Stimulated activated CD8-positive, alpha-beta memory T cell treated with anti-CD3 and anti-CD28 coated beads, Interleukin-2, amount 100 ng/mL, for 1 hour (primary cell): ENCODE data around the gene SND1.
"Not testable (repeated sequence)": the region's sequence is repeated elsewhere in the genome, so short reads cannot be mapped to it uniquely, and the experiment has no call there.

Experiments
- DNase-seq, 2 donors: peaks; one replicate each; pipeline ENCODE4 v3.0.0-alpha.2; 2020; ENCODE audit warnings: low read depth in 2 of 2

Gene SND1

GRCh38 chr7:128097211-128097731 lies 445.3 kb downstream of the SND1 start:
- DNase-seq: no peak

DNA sequence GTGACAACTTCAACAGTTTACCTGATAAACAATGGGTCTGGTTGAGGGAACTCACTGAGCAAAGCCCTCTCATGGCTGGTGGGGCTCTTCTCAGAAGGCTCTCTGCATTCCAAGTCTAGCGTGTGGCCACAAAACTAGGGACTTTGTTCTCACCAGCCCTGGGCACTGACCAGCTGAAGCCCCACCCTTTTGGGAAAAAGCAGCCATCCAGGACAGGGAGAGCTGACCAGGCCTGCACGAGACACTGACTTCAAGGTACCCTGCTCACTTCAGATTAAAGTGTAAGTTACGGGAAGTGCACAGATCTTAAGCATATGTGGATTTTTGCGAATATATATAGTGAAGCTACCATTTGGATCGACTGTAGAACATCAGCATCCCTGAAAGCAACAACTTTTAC lies 446.6 kb downstream of the SND1 start:
- DNase-seq: no peak

DNA sequence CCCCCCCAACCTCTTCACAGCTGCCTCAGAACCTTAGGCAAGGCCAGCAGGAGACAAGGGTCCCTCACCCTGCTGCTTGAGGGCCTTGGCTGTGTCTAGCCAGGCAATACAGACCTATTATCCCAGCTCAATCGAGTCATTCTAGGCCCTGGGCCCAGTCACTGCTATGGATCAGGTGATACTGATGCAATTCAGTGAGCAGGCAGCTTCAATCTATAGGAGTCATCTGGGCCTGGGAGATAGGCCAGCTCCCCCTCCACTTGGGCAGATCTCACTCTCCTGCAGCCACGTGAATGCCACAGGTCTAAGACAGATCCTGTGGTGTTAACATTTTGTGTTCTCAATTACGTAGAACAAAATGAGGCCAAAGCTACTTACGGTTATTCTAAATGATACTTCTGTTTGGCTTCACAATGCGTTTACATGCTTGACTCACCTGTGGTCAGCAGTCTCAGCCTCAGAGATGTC lies 447.2 kb downstream of the SND1 start:
- no peak for DNase-seq

GRCh38 chr7:128100225-128100948 lies 448.4 kb downstream of the SND1 start:
- DNase-seq: no peak

DNA sequence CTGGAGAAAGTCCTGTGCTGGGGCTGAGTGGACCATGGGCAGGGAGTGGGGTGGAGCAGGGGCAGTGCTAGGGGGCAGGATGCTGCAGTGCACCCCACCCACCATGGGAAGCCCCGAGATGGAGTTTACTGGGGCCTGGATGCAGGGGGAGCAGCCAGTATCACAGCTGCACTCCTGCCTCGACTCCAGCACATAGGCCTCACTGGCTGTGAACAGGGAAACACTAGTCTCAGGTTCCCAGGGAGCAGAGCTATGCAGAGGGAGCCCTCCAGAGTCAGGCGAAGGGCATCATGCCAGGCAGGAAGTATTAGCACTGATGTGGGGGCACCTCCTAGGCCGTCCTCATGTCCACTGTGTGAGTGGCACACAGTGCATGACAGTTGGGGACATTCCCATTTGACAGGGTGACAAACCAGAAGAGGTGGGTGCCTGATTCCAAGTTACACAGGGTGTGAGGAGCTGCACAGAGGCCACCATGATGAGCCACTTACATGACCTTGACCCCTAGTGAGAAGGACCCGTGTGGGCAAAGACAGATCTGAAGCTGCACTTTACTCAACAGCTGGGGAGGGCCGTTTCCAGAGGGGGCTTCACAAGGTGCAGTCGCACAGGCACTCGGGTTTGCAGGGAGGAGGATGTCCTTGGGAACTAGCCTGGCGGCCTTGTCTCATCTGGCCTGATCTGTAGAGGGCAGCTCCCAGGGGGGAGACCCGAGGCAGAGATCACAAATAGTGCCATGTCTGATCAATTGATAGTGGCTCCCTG lies 449.1 kb downstream of the SND1 start:
- no peak for DNase-seq

DNA sequence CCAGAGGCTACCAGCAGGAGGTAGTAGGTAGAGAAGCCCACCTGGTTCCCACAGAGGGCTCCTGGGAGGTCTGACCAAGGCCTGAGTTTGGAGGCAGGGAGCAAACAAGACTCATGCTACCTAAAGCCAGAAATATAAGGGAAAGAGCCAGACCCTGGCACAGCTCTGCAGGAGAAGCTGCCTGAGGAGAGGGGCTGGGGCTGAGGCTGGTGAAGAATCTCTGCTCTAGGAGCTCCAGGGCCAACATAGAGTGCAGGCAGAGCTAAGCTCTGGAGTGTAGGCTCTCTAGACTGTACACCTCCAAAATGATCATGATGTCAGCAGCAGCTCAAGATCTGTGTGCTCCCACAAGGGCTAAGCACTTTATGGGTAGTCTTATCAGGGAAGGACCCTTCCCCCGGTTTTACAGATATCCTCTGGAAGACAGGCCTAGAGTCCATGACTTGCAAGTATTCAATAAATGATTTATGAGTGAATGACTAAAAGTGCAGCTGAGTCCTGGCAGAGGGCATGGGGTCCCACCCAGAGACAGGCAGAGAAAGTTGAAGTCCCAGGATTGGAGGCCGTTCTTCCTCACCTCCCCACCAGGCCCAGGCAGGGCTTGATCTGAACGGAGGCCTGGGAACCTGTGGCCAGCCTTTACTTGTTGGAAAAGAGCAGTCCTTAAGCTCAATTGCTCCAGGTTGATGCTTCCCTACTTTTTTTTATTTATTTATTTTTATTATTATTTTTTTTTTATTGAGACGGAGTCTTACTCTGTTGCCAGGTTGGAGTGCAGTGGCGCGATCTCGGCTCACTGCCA lies 450.7 kb downstream of the SND1 start:
- no peak for DNase-seq

- DNase-seq: no peak
Measured at GRCh38 chr7:128103498-128104107, 451.6 kb downstream of the SND1 start.

DNA sequence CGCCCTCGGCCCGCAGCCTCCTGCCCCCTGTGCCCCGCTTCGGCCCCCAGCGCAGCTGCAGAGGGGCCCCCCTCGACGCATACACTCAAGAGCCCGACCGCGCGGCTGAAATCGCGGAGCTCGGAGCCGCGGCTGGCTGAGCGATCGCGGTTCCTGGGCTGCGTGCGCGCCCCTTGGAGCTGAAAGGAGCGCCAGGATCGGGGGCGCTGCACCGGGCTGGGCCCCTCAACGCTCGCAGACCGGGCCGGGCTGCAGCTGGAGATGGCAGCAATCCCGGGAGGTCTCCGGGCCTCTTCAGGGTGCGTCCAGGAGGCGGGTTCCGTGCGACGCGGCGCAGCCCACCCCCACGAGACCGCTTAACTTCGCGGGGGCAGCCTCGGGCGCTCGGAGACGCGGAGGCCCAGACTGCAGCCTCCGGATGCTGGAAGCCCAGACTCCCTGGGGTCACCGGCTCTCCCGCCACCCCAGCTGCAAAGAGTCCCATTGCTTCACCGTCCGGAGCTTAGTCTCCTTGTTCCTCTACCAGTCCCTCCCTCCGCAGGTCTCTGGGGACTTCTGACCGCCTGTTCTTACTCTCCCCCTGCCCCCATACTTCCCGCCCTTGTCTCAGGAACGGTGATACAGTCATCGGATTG lies 452.2 kb downstream of the SND1 start:
- DNase-seq: no peak

DNA sequence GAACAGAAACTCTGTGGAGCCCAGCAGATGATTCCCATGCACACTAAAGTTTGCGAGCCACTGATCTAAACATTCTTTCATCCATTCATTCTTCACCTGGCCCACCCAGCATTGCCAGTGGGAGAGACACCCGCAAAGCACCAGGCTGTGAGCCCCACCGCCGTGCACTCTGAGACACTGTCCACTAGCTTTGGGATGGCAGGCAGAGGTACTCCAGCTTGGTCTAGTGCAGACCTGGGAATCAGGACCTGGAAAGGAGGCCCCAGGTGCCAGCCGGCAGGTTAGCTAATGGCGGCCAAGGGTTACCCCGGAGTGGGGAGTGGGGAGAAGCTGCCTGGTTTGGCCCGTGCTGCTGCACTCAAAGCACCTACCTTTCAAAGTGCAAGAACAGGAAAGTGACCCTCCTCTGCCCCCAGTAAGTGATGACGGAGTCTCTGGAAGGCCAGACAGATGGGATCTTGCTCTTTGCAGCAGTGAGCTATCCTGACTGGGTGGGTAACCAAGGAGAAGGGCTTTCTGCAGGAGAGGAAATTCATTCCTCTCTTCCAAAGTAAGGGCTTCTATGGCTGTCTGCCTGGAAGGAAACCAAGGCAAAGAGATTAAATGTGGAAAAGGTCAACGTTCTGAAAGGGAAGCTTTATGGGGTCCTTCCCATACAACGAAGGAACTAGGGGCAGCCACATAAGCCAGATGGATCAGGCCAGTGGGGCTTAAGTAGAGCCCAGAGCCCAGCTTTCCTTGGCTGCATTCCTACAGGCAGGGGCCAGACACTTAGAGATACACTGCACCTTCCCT lies 453.4 kb downstream of the SND1 start:
- no peak for DNase-seq

DNA sequence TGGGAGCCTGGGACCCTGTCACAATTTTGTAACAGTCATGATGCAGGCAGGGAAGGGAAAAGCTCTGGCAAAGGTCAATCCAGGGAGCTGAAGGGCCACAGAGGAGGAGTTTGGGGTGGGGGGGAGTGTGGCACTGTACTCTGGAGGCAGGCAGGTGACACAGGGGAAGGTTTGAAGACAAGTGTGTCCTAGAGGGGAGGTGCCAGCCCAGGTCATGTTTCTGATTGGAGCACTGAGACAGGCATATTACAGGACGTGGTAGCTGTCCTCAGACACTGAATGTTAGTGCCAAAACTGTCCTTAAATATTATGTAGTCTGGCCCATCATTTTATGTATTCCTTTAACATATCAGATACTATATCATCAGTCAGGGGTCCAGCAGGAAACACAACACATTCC lies 454.8 kb downstream of the SND1 start:
- no peak for DNase-seq

DNA sequence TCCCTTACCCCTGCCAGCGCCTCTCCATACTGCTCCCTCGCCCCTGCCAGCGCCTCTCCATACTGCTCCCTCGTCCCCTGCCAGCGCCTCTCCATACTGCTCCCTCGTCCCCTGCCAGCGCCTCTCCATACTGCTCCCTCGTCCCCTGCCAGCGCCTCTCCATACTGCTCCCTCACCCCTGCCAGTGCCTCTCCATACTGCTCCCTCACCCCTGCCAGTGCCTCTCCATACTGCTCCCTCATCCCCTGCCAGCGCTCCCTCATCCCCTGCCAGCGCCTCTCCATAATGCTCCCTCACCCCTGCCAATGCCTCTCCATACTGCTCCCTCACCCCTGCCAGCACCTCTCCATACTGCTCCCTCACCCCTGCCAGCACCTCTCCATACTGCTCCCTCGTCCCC lies 455.5 kb downstream of the SND1 start:
- DNase-seq: not testable (repeated sequence)

- DNase-seq: no peak
Measured at GRCh38 chr7:128108129-128108528, 456.1 kb downstream of the SND1 start.

DNA sequence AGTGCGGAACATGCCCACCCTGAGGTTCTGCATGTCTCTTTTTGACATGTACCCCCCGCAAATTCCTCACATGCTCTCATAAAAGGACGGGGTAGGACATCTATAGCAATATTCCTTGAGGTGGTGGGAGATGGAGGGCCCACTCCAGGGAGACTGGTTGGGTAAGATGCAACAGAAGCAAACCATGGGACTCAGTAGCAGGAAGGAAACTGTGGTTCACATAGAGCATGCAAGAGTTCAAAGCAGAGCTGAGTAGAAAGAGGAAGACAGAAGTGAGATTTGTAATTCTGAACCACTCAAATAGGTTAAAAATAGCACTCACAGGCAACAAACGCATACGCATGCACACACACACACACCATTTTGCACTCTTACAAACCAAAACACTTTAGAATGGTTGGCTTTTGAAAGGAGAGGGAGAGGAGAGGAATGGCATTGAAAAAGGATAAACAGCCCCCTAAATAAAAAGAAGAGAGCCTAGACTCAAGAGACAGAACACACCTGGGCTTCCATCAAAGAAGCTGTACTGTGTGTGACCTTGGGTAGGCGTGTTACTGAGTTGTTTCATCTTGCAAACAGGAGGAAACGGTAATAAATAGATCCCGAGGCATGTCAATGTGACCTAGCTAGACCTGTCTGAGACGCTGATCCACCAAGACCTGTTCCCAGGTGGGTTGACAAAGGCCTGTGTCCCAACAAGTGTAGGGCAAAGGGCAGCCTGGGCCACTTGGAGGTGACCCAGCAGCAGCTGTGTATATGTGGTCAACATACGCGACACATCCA lies 456.8 kb downstream of the SND1 start:
- DNase-seq: no peak

DNA sequence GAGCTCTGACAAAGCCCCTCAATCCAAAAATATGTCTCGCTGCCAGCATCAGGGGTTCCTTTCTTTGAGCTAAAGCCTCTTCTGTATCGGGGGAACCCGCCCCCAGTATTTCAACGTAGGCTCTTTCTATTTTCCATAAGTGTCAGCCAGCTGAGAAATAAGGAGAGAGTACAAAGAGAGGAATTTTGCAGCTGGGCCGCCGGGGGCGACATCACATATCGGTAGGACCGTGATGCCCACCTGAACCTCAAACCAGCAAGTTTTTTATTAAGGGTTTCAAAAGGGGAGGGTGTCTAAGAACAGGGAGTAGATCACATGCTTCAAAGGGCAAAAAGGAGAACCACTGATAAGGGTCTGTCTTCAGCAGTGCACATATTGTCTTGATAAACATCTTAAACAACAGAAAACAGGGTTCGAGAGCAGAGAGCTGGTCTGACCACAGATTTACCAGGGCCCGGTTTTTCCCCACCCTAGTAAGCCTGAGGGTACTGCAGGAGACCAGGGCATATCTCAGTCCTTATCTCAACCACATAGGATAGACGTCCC lies 457.5 kb downstream of the SND1 start:
- not testable (repeated sequence) for DNase-seq

DNA sequence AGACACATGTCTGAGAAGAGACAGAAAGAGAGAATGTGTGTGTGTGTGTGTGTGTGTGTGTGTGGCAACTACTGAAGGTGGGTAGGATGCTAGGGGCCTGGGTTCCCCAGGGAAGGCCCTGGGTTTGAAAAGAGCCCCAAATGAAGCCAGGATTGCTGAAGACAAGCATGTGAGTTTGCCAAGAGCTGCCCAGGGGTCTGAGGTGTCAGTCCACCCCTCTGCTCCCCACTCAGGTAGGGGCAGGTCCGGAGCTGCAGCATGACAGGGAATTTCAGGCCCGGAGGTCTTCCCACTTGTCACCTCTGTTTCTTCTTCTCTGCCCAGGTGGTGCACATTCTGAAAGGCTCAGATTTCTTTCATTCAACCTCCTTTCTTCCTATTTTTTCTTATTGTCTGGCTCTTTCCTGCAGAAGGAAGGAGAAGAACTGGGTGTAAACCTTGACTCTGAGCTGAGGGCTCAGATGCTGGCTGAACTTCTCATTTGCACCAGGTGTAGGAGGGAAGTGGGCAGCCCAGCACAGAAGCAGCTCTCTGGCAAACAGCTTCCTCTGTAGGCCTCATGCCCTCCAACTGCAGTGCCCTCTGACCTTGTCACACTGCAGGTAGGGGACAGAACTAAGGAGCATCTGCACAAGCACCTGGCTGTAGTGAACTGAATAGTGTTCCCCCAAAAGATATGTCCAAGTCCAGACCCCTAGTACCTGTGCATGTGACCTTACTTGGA lies 458.8 kb downstream of the SND1 start:
- no peak for DNase-seq

GRCh38 chr7:128112018-128112780 lies 460.2 kb downstream of the SND1 start:
- no peak for DNase-seq

DNA sequence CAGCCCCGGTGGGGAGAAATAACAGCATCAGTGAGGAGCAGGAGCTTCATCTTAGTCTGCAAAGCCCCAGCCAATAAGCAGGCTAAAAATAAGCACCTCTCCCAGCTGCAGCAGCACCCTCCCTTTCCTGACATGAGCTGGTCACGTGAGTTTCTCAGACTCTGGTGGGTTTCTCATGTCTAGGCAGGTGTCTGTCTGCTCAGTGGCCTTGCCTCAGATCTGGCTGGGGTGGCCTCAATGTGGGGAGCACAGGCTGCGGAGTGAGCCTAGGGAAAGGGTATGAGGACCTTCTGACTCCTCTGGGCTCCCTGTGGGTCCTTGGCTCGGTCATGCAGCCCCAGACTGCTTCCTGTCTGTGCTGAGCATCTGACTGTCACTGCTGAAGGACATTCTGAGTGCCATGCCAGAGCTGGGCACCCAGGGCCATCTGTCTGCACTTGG lies 460.8 kb downstream of the SND1 start:
- no peak for DNase-seq

DNA sequence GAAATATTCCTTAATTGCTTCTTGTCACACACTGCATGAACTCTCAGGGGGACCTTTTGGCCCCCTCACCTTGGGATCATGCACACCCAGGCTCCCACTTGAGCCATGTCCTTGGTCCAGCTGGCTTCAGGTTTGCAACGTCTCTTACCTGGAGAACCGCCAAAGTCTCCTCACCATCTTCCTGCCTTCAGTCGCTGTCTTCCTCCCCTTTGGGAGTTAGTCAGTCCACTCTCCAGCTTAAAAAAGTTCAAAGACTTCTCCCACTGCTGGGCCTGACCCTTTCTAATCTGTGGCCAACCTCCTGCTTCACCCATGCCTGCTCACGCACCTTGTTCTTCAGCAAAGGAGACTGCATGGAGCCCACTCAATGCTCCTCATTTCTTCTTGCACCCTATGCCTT lies 461.8 kb downstream of the SND1 start:
- no peak for DNase-seq
